Measurements from ENCODE around the gene CCDC12. TPM values are rescaled to one million over a fixed set of nuclear protein-coding genes. Genes with fewer than 3 reads are reported as not detected.

CCDC12 gene
- total RNA-seq, 4 donors from 2014 or later = 20.4 to 49.7 (median 30.8) TPM

GRCh38 chr3:47002171-47003055 is 25.9 kb upstream of the CCDC12 start:
- no peak for TF ChIP-seq CTCF (IDR thresholded peaks at IDR 0.05; ENCODE audit: low read depth)

DNA sequence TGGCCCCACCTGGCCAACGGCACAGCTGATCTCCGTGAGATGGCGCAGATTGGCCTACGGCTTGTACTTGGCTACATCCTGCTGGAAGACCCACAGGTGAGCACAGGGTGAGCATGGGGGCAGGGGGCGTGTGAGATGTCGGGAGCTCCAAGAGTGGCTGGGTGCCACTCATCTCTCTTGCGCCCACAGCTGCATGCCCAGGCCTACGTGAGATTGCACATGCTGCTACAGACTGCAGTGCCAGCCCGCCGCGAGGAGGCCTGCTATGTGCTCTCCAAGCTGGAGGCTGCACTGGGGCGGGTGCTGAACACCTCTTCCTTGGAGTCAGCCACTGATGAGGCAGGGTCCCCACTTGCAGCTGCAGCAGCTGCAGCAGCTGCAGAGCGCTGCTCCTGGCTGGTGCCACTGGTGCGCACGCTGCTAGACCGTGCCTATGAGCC is 25.2 kb upstream of the CCDC12 start:
- TF ChIP-seq CTCF (IDR thresholded peaks at IDR 0.05; ENCODE audit: low read depth) = no peak

- TF ChIP-seq CTCF (IDR thresholded peaks at IDR 0.05; ENCODE audit: low read depth) = no peak
These were observed 24.6 kb upstream of the CCDC12 start for GRCh38 chr3:47000922-47001730.

DNA sequence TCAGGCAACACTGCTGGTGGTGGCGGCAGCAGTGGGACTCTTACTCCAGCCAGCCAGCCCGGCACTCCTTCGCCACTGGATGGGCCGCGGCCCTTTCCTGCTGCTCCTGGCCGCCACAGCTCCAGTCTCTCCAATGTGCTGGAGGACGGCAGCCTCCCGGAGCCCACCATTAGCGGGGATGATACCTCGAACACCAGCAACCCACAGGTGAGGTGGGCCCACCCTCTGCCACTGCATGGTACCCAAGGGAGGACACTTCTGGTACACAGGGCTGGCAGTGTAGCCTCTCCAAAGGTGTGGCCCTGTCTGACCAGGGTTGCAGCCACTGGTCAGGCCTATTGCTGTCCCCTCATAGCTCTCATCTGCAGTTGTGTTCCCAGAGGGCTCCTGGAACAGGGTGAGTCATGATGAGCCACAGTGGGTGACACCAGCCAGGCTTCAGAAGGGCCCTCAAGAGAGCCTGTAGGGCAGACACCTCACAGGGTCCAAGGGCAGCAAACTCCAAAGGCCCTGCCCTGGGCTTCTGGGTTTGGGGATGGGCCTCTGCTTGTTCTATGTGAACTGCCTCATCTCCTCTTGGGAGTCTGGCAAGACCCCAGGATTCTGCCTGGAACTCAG is 23.8 kb upstream of the CCDC12 start:
- TF ChIP-seq CTCF (IDR thresholded peaks at IDR 0.05; ENCODE audit: low read depth) = no peak

DNA sequence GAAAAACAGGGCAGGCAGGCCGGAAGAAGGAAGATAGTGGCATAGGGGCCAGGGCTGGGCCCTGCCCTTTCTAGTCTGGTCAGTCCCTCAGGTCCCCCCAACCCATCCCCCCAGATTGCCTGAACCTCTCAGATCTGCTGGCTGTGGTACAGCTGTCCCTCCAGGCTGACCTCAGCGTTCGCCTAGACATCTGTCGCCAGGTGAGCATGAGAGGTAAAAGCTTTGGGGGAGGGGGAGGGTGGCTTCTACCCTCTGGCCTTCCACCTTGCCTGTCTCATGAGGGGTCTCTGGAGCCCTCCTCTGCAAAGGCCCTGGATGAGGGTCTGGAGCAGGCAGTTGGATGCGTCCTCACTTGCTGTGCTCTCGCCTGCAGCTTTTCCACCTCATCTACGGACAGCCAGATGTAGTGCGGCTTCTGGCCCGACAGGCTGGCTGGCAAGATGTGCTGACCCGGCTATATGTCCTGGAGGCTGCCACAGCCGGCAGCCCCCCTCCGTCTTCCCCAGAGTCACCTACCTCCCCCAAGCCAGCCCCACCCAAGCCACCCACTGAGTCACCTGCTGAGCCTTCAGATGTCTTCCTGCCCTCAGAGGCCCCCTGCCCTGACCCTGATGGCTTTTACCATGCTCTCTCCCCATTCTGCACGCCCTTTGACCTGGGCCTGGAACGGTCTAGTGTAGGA is 23.1 kb upstream of the CCDC12 start:
- no peak for TF ChIP-seq CTCF (IDR thresholded peaks at IDR 0.05; ENCODE audit: low read depth)

- no peak for TF ChIP-seq CTCF (IDR thresholded peaks at IDR 0.05; ENCODE audit: low read depth)
These were observed 22.4 kb upstream of the CCDC12 start for GRCh38 chr3:46998852-46999515.

Data from subcutaneous adipose tissue (tissue), 4 donors.